Cortex of kidney (tissue), 1 donor: Measurements from ENCODE around the gene WWTR1.
A peak's percentile ranks its signal among the peaks of the same experiment; 100 is the strongest.

Experiments used
- DNase-seq: peaks from one replicate; lab custom pipeline; 2025; lab: John Stamatoyannopoulos, UW

The WWTR1 gene

DNA sequence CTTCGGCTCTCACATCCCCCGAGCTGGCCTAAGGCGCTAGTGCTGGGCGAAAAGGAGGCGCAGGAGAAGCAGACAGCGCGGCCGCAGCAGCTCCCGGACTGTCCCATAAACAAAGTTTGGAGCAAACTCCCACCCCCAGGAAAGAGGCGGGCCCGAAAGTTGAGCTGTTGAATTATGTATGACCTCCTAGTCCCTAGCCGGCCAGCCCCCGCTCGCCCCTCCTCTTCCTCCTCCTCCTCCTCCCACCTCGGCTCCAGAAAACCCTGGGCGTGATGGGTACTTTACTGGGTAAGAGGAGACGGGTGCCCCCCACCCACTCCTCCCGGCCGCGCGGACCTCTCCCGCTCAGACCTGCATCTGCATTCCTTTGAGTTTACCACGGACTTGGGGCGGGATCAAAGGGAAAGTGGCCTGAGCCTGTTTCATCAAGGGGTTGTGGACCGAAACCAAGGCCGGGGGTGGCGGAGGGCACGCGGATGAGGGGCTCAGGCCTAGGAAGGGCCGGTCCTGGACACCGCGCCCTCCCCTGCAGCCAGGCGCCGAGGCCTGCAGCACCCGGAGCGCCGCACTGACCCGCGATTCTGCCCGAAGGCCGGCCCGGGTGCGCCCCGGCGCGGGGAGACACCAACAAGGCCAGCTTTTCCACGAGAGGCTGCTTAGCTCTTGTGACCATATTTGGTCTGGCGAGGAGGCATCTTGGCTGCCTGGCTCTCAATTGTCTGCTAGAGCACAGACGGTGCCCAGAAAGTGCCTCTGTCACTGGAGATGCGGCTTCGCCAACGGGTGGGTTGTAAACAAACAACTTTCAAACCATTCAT lies at the start of gene WWTR1:
WWTR1 (minus strand) TSS at position 100 of the 818 bp plus-strand sequence. CDS start 719 bp downstream, outside the sequence.
- DNase-seq = peak; percentile 56

DNA sequence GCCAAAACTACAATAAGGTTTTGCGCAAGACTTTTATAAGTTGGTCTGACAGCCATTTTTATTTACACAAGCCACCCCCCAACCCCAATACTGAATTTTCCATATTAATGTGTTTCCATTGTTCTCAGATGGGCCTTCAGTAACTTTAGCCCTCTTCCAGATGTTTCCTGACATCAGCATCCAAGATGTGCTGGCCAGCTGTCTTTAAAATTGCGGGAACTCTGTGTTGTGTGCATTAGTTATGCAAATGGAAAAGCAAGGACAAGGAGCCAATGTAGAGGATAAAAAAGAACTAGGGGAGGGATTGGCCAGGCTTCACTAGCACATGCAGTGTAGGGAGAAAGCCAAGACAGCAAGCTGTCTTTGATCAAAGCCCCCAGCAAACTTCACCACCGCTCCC lies 49.1 kb upstream of the WWTR1 start:
- DNase-seq = no peak

DNA sequence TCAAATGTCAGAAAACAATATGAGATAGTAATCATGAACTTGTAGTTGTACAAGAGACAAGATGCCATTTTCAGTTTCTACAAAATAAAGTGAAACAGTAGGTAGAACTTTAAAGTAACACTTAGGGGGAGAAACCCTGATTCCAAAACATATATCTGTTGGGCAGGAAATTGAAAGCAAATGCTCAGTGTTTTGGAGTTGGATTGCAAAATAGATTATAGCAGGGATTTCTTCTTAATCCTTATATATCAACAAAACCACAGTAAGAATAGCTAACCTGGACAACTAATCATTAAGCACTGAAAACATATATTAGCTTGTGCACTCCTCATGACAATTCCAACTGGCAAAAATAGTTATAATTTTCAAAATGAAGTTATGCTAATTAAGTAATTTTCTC lies 47.6 kb upstream of the WWTR1 start:
- no peak for DNase-seq

DNA sequence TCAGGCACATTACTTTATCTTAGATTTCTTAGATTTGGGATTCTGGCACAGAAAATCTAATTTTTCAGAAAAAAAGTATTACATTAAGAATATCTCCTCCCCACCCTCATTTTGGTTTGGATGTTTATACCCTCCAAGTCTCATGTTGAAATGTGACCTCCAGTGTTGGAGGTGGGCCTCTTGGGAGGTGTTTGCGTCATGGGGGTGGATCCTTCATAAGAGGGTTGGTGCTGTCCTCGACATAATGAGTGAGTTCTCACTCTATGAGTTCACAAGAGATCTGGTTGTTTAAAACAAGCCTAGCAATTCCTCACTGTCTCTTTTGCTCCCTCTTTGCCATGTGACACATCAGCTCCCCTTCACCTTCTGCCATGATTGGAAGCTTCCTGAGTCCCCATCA lies 45.6 kb upstream of the WWTR1 start:
- DNase-seq = no peak

DNA sequence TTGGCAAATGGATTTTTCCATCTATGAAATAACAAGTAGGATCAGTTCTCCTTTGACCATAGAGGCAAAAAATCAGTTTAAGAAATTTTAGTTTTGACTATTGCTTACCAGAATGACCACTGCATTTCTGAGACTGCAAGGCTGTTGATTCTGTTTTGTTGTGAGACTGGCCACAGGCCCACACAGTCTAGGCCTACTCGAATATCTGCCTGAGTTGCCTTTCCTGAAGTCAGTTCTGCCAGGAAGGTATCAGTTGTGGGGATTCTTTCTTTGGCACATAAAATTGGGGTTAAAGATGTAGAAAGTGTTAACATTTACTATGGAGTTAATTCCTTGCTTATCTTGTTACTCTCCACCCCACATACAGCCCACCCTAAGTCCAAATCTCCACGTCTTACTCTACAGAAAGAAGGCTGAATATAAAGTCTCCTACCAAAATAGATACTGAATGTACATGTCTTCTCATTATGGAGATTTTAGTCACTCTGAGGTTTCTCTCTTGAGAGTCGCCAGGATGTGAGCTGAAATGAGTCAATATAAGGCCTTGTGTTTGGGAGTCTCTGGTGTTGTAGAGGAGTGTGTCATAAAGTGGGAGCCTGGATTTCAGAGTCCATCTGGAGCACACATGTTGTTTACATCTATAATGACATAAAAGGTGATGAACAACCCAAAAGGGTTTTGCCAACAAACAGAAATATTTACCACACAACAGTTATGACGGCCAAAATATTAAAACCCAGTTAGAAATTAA lies 45.0 kb upstream of the WWTR1 start:
- DNase-seq = no peak

GRCh38 chr3:149701977-149702350 lies 44.1 kb upstream of the WWTR1 start:
- no peak for DNase-seq

DNA sequence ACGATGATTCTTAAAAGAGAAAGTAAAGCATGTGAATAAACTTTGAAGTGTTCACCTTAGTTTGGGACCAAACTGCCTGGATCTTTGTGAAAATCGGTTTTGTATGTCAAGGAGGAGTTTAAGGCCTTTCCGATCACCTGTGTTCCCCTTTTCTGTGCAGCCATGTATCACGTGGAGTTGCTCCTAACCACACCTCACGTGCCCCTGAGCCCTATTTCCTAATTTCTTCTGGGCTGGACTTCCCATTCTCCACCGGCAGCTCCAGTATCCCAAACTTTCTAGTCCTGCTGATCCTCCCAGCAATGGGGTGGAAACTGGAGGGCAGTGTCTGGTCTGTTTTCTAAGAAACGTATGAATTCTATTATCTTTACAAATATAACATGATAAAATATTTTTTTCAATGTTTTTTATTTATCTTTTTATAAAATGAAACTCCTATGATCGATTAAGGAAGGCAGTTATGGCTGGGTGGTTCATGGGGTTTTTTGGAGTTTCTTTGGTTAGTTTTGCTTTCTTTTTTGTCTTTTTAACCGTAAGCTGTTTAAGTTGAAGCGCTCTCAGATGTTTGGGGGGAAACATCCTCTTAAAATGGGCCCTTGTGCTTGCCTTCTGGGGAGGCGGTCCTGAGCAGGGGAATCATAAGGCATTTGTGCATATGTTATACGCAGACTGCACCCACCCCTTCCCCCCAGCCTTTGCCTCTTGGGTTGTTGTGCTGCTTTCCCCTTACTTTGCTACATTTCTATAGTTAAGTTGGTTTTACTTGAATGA lies 43.6 kb upstream of the WWTR1 start:
- DNase-seq = no peak

- DNase-seq = no peak
These were observed 30.4 kb upstream of the WWTR1 start for GRCh38 chr3:149688122-149688757.

- DNase-seq = no peak
These were observed 29.2 kb upstream of the WWTR1 start for GRCh38 chr3:149686996-149687395.

GRCh38 chr3:149678351-149678950 lies 20.6 kb upstream of the WWTR1 start:
- no peak for DNase-seq

DNA sequence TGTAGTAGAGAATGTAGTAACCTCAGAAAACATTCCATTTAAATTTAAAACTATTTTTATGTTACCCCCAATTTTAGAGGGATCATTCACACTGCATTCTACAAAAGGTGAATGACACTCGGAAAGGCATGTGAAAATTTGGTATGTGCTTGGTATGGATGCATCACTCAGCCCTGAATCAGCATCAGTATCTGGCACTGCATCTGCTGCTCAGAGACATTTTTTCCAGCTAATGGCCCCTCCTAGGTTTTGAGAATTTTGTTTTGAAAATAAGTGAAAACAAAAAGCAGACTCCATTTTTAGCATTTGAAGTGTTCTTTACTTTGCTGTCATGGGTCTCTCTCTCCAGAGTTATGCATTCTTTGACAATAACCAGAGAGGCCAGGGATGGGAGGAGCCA lies 15.6 kb upstream of the WWTR1 start:
- no peak for DNase-seq

- DNase-seq = no peak
These were observed 13.1 kb upstream of the WWTR1 start for GRCh38 chr3:149670742-149671492.

- DNase-seq = no peak
These were observed 9.8 kb upstream of the WWTR1 start for GRCh38 chr3:149667576-149667975.

DNA sequence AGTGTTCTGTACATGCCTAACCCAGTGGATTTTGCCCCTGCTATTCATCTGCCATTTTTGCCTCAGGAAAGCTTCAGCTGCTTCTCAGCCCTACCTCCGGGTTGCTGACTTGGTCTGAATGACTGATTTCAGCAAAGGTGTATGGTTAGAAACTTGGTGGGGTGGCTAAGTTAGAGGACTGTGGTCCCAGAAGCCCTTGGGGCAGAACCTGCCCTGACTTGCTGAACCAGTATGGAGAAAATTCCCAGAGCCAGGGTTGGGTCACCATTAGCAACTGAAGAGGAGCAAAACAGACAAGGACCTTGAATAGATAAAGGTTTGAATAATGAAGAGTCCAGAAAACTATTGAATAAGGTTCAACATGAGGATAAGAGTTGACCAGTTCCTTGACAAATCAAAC lies 6.1 kb upstream of the WWTR1 start:
- DNase-seq = no peak

GRCh38 chr3:149662240-149662887 lies 4.5 kb upstream of the WWTR1 start:
- DNase-seq = no peak

- DNase-seq = no peak
These were observed 2.6 kb upstream of the WWTR1 start for GRCh38 chr3:149660462-149660861.

DNA sequence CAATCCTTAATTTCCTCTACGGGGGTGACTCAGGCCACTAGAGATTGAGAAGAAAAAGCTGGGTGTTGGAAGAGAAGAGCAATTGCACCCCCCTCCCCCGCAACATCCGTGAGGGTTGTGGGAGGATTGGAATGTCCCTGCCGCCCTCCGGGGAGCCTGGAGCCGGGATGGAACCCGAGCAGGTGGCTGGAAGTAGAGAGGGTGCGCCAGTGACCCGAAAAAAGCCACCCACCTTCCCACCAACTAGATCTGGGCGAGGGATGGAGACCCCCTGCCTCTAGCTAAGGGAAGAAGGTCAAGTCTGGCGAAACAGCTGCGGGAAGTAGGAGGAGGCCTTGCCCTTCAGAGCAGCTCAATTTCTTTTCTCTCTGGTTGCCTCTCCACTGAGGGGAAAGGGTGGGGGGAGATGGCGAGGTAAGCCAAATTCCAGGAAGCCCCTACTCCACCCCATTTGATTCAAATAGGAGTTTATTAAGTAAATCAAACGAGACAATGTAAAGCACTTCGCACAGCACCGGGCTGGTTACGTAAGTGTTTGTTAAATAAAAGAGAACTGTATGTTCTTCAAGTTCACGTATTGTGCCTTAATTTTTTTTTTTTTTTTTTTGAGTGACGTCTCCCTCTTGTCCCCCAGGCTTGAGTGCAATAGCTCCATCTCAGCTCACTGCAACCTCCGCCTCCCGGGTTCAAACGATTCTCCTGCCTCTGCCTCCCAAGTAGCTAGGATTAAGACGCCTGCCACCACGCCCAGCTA lies 1.1 kb upstream of the WWTR1 start:
- no peak for DNase-seq

GRCh38 chr3:149657321-149657925 lies 402 bp downstream of the WWTR1 start:
- DNase-seq = peak; percentile 56
